ENCODE data around the gene TMEM44. TPM values are rescaled to one million over a fixed set of nuclear protein-coding genes. Genes with fewer than 3 reads are reported as not detected.

TMEM44 gene
- total and polyA plus RNA-seq, 2 donors (not counting 1 experiment from before 2014, with no cell fraction given), result 11.0 to 14.9 TPM

DNA sequence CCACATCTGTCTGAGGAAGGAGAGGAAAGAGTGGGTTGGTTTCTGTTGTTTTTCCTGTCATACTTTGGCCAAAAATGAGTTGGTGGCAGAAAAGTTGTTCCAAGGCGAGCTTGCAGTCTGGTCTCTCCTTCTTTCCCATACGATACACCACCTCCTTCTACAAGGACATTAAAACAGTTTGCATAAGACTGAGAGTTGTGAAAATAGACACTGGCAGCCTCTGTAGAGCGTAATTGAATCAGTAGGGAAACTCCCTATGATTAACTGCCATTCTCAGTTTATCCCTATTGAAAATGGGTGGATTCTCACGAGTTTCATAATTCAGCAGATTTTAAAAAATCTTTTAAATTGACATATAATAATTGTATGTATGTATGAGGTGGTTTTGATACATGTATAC lies 42.5 kb upstream of the TMEM44 start:
- no peak for TF ChIP-seq EZH2 (IDR thresholded peaks at IDR 0.05; ENCODE audit: low read length, missing control alignments)
- TF ChIP-seq, protein P1, sequence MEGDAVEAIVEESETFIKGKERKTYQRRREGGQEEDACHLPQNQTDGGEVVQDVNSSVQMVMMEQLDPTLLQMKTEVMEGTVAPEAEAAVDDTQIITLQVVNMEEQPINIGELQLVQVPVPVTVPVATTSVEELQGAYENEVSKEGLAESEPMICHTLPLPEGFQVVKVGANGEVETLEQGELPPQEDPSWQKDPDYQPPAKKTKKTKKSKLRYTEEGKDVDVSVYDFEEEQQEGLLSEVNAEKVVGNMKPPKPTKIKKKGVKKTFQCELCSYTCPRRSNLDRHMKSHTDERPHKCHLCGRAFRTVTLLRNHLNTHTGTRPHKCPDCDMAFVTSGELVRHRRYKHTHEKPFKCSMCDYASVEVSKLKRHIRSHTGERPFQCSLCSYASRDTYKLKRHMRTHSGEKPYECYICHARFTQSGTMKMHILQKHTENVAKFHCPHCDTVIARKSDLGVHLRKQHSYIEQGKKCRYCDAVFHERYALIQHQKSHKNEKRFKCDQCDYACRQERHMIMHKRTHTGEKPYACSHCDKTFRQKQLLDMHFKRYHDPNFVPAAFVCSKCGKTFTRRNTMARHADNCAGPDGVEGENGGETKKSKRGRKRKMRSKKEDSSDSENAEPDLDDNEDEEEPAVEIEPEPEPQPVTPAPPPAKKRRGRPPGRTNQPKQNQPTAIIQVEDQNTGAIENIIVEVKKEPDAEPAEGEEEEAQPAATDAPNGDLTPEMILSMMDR (conservative IDR thresholded peaks at IDR 0.05 in 1 of 2, IDR thresholded peaks at IDR 0.05 in 1 of 2; ENCODE audit: low read depth in 1 of 2, low read length in 2 of 2), result no peak
- Histone ChIP-seq H3K9ac (ENCODE audit: insufficient read depth, low read length) (no peak overlapping the region), H2AFZ (ENCODE audit: low read length) (no peak overlapping the region), H3K9me3 (ENCODE audit: control insufficient read depth, insufficient read depth, low read depth, low read length) (no peaks in the 10 kb centered on the region), H4K20me1 (ENCODE audit: control insufficient read depth, extremely low read depth, insufficient read depth, low read length) (no peaks in the 10 kb centered on the region), H3K79me2 (ENCODE audit: control insufficient read depth, insufficient read depth, low read length) (peaks cover 13% of the 10 kb centered on the region), H3K36me3 (ENCODE audit: control insufficient read depth, insufficient read depth, low read length) (no peaks in the 10 kb centered on the region), H3K4me2 (ENCODE audit: extremely low read depth, insufficient read depth, low read length) (no peak overlapping the region), H3K27ac (ENCODE audit: insufficient read depth, low read length) (no peak overlapping the region), H3K4me1 (ENCODE audit: control insufficient read depth, extremely low read depth, insufficient read depth, low read length) (peaks cover 2% of the 10 kb centered on the region), H3K27me3 (ENCODE audit: control insufficient read depth, insufficient read depth, low read length) (no peaks in the 10 kb centered on the region), H3K4me3 (replicated peaks in 1 of 4; ENCODE audit: control extremely low read depth in 1 of 4, insufficient read depth in 1 of 4, low read depth in 3 of 4, low read length in 4 of 4) (no peak overlapping the region)
- no peak for DNase-seq (ENCODE audit: low read depth in 2 of 2)

DNA sequence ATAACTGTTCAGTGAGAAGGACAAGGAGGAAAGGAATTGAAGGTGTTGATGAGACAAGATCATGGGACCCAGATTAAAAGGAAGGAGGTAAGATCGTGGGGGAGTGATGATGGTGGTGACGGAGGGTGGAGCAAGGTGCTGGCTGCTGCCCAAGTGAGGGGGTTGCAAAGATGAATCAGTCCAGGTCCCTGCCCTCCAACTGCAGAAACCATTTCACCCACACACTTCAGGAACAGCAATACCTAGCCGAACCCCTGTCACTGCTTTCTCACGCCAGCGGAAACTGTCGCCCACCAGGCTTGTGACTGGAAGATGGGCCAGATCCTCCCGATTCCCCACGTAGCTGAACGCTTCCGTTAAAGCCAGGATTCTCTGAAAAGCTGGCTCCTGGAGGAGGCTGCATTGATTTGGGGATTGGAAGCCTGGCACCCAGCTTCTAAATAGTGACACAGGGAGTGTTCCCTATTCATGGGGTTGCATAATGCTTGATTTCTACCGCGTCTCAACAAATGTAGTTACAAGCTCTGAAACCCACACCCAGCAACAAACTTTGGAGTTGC lies 41.9 kb upstream of the TMEM44 start:
- Histone ChIP-seq H3K36me3 (ENCODE audit: control insufficient read depth, insufficient read depth, low read length) (no peaks in the 10 kb centered on the region), H3K9ac (ENCODE audit: insufficient read depth, low read length) (no peak overlapping the region), H2AFZ (ENCODE audit: low read length) (no peak overlapping the region), H3K4me2 (ENCODE audit: extremely low read depth, insufficient read depth, low read length) (no peak overlapping the region), H4K20me1 (ENCODE audit: control insufficient read depth, extremely low read depth, insufficient read depth, low read length) (no peaks in the 10 kb centered on the region), H3K27ac (ENCODE audit: insufficient read depth, low read length) (no peak overlapping the region), H3K9me3 (ENCODE audit: control insufficient read depth, insufficient read depth, low read depth, low read length) (no peaks in the 10 kb centered on the region), H3K4me3 (replicated peaks in 1 of 4; ENCODE audit: control extremely low read depth in 1 of 4, insufficient read depth in 1 of 4, low read depth in 3 of 4, low read length in 4 of 4) (no peak overlapping the region), H3K27me3 (ENCODE audit: control insufficient read depth, insufficient read depth, low read length) (no peaks in the 10 kb centered on the region), H3K4me1 (ENCODE audit: control insufficient read depth, extremely low read depth, insufficient read depth, low read length) (peaks cover 2% of the 10 kb centered on the region), H3K79me2 (ENCODE audit: control insufficient read depth, insufficient read depth, low read length) (peaks cover 18% of the 10 kb centered on the region)
- no peak for TF ChIP-seq EZH2 (IDR thresholded peaks at IDR 0.05; ENCODE audit: low read length, missing control alignments)
- TF ChIP-seq, protein P1 (conservative IDR thresholded peaks at IDR 0.05 in 1 of 2, IDR thresholded peaks at IDR 0.05 in 1 of 2; ENCODE audit: low read depth in 1 of 2, low read length in 2 of 2), result no peak
- peak in 1 of 2 donors; percentile 56 for DNase-seq (ENCODE audit: low read depth in 2 of 2)

DNA sequence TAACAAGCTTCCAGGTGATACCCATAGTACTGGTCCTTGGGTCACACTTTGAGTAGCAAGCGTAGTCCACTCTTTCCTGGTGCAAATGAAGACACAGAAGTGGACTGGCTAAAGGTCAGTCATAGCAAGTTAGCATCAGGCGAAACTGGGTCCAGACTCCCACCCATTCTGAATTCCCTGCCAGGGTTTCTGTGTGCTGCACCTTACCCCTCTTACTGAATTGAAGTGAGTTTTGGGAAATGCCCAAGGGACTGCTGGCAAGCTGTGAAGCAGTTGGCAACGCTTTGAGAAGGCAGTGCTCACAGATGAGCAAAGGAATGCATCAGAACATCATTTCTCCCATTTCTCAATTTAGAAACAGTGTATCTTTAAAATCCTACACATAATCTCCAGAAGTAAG lies 40.5 kb upstream of the TMEM44 start:
- Histone ChIP-seq H3K79me2 (ENCODE audit: control insufficient read depth, insufficient read depth, low read length) (peaks cover 24% of the 10 kb centered on the region), H3K9me3 (ENCODE audit: control insufficient read depth, insufficient read depth, low read depth, low read length) (no peaks in the 10 kb centered on the region), H3K27me3 (ENCODE audit: control insufficient read depth, insufficient read depth, low read length) (no peaks in the 10 kb centered on the region), H3K36me3 (ENCODE audit: control insufficient read depth, insufficient read depth, low read length) (no peaks in the 10 kb centered on the region), H3K9ac (ENCODE audit: insufficient read depth, low read length) (no peak overlapping the region), H3K4me3 (replicated peaks in 1 of 4; ENCODE audit: control extremely low read depth in 1 of 4, insufficient read depth in 1 of 4, low read depth in 3 of 4, low read length in 4 of 4) (no peak overlapping the region), H3K4me1 (ENCODE audit: control insufficient read depth, extremely low read depth, insufficient read depth, low read length) (peaks cover 2% of the 10 kb centered on the region), H3K27ac (ENCODE audit: insufficient read depth, low read length) (no peak overlapping the region), H3K4me2 (ENCODE audit: extremely low read depth, insufficient read depth, low read length) (no peak overlapping the region), H4K20me1 (ENCODE audit: control insufficient read depth, extremely low read depth, insufficient read depth, low read length) (no peaks in the 10 kb centered on the region), H2AFZ (ENCODE audit: low read length) (no peak overlapping the region)
- TF ChIP-seq, protein P1 (conservative IDR thresholded peaks at IDR 0.05 in 1 of 2, IDR thresholded peaks at IDR 0.05 in 1 of 2; ENCODE audit: low read depth in 1 of 2, low read length in 2 of 2), result no peak
- TF ChIP-seq EZH2 (IDR thresholded peaks at IDR 0.05; ENCODE audit: low read length, missing control alignments), result no peak
- DNase-seq (ENCODE audit: low read depth in 2 of 2), result no peak

Data from fibroblast of lung (primary cell).